H9 (cell line): ENCODE results near the gene PRR12. TPM values are rescaled to one million over a fixed set of nuclear protein-coding genes. Genes with fewer than 3 reads are reported as not detected.
A peak's percentile ranks its signal among the peaks of the same experiment; 100 is the strongest.

ENCODE experiments used
- DNase-seq: peaks from one replicate; pipeline ENCODE4 v3.0.0-alpha.2; 2017
- H2AFZ ChIP-seq: one replicate; pipeline ENCODE4 v1.6.1; 2013; ENCODE audit warnings: mild to moderate bottlenecking, low read length, control low read depth, moderate library complexity
- H2AK5ac ChIP-seq: 2 replicates; pipeline ENCODE4 v1.6.1; 2013; ENCODE audit warnings: low read length, control low read depth, mixed read lengths; ENCODE audit not compliant: insufficient read length
- H2BK120ac ChIP-seq: one replicate; pipeline ENCODE4 v1.6.1; 2013; ENCODE audit warnings: low read depth, mild to moderate bottlenecking, low read length, control low read depth, inconsistent platforms; ENCODE audit not compliant: poor library complexity, severe bottlenecking
- H2BK12ac ChIP-seq: 2 replicates; pipeline ENCODE4 v1.6.1; 2013; ENCODE audit warnings: low read length, control low read depth, mixed read lengths, low read depth; ENCODE audit not compliant: insufficient read length
- H2BK15ac ChIP-seq: 2 replicates; pipeline ENCODE4 v1.6.1; 2013; ENCODE audit warnings: low read depth, low read length, control low read depth
- H2BK20ac ChIP-seq: one replicate; pipeline ENCODE4 v1.6.1; 2013; ENCODE audit warnings: low read depth, mild to moderate bottlenecking, low read length, control low read depth, inconsistent platforms; ENCODE audit not compliant: poor library complexity, severe bottlenecking
- H2BK5ac ChIP-seq: 2 replicates; pipeline ENCODE4 v1.6.1; 2013; ENCODE audit warnings: low read length, control low read depth, mixed read lengths; ENCODE audit not compliant: insufficient read length
- H3K14ac ChIP-seq: 2 replicates; pipeline ENCODE4 v1.6.1; 2013; ENCODE audit warnings: low read length, control low read depth; ENCODE audit not compliant: insufficient read depth
- H3K18ac ChIP-seq: 2 replicates; pipeline ENCODE4 v1.6.1; 2013; ENCODE audit warnings: low read depth, mild to moderate bottlenecking, mixed read lengths, low read length, control low read depth; ENCODE audit not compliant: insufficient read length
- H3K23ac ChIP-seq: 2 replicates; pipeline ENCODE4 v1.6.1; 2013; ENCODE audit warnings: low read length, control low read depth, mixed read lengths, low read depth; ENCODE audit not compliant: insufficient read length
- H3K23me2 ChIP-seq: 2 replicates; pipeline ENCODE4 v1.6.1; 2013; ENCODE audit warnings: low read depth, mild to moderate bottlenecking, mixed read lengths, low read length, control low read depth; ENCODE audit not compliant: insufficient read length, poor library complexity, severe bottlenecking
- H3K27ac ChIP-seq: 2 replicates; pipeline ENCODE4 v1.5.1; 2013; ENCODE audit warnings: low read length, control low read depth, mixed read lengths, low read depth; ENCODE audit not compliant: insufficient read length
- H3K27me3 ChIP-seq: 2 replicates; pipeline ENCODE4 v1.6.1; 2013; ENCODE audit warnings: low read length, control low read depth, inconsistent platforms; ENCODE audit not compliant: insufficient read depth
- H3K4ac ChIP-seq: 2 replicates; pipeline ENCODE4 v1.6.1; 2013; ENCODE audit warnings: low read depth, mild to moderate bottlenecking, control low read depth, inconsistent platforms, low read length, moderate library complexity
- H3K4me1 ChIP-seq: 2 replicates; pipeline ENCODE4 v1.6.1; 2013; ENCODE audit warnings: low read length, control low read depth, inconsistent platforms; ENCODE audit not compliant: insufficient read depth
- H3K4me2 ChIP-seq: 2 replicates; pipeline ENCODE4 v1.6.1; 2013; ENCODE audit warnings: low read length, control low read depth, mixed read lengths; ENCODE audit not compliant: insufficient read length, insufficient read depth
- H3K56ac ChIP-seq: 2 replicates; pipeline ENCODE4 v1.6.1; 2013; ENCODE audit warnings: low read depth, mild to moderate bottlenecking, mixed read lengths, low read length, control low read depth; ENCODE audit not compliant: insufficient read length
- H3K79me1 ChIP-seq: 2 replicates; pipeline ENCODE4 v1.6.1; 2013; ENCODE audit warnings: low read depth, mild to moderate bottlenecking, moderate library complexity, low read length, control low read depth, inconsistent platforms; ENCODE audit not compliant: insufficient read depth, poor library complexity, severe bottlenecking
- H3K79me2 ChIP-seq: 2 replicates; pipeline ENCODE4 v1.6.1; 2013; ENCODE audit warnings: low read length, control low read depth, inconsistent platforms; ENCODE audit not compliant: insufficient read depth
- H3K9ac ChIP-seq: 2 replicates; pipeline ENCODE4 v1.6.1; 2013; ENCODE audit warnings: low read length, control low read depth, mixed read lengths; ENCODE audit not compliant: insufficient read length; ENCODE audit errors: extremely low read depth
- H3K9me3 ChIP-seq: one replicate; pipeline ENCODE4 v1.6.1; 2013; ENCODE audit warnings: low read depth, low read length, inconsistent platforms; ENCODE audit not compliant: control insufficient read depth
- H3T11ph ChIP-seq: one replicate; pipeline ENCODE4 v1.6.1; 2013; ENCODE audit warnings: mild to moderate bottlenecking, low read length, control low read depth, inconsistent platforms
- H4K20me1 ChIP-seq: one replicate; pipeline ENCODE4 v1.6.1; 2013; ENCODE audit not compliant: control insufficient read depth, insufficient read length, insufficient read depth
- H4K5ac ChIP-seq: 2 replicates; pipeline ENCODE4 v1.6.1; 2013; ENCODE audit warnings: low read depth, mild to moderate bottlenecking, mixed read lengths, low read length, control low read depth; ENCODE audit not compliant: insufficient read length
- H4K8ac ChIP-seq: replicated peaks from 2 replicates; pipeline ENCODE4 v1.6.1; 2013; ENCODE audit warnings: low read length, control low read depth, mixed read lengths, low read depth; ENCODE audit not compliant: insufficient read length
- H4K91ac ChIP-seq: 2 replicates; pipeline ENCODE4 v1.6.1; 2013; ENCODE audit warnings: low read depth, mild to moderate bottlenecking, moderate library complexity, mixed read lengths, low read length, control low read depth; ENCODE audit not compliant: insufficient read length
- H3K27ac Mint-ChIP-seq, 3 experiments: 2 replicates in 2 of 3; 3 replicates in 1 of 3; pipeline ENCODE4 v1.8.0; 2020 to 2021; ENCODE audit warnings: mixed read lengths in 3 of 3, mild to moderate bottlenecking in 1 of 3, moderate library complexity in 1 of 3
- H3K27me3 Mint-ChIP-seq: 2 replicates; pipeline ENCODE4 v1.8.0; 2021; ENCODE audit warnings: low read depth, mild to moderate bottlenecking, moderate library complexity, mixed read lengths
- H3K36me3 Mint-ChIP-seq, 3 experiments: 2 replicates in 2 of 3; 3 replicates in 1 of 3; pipeline ENCODE4 v1.8.0; 2020 to 2021; ENCODE audit warnings: low read depth in 3 of 3, mixed read lengths in 3 of 3; ENCODE audit not compliant: insufficient read depth in 1 of 3
- H3K4me1 Mint-ChIP-seq, 2 experiments: 2 replicates each; pipeline ENCODE4 v1.8.0; 2020; ENCODE audit warnings: mixed read lengths in 2 of 2
- H3K4me3 Mint-ChIP-seq, 2 experiments: 2 replicates in 1 of 2; 3 replicates in 1 of 2; pipeline ENCODE4 v1.8.0; 2020 to 2021; ENCODE audit warnings: mild to moderate bottlenecking in 2 of 2, mixed read lengths in 2 of 2, moderate library complexity in 1 of 2
- H3K9me3 Mint-ChIP-seq, 2 experiments: 2 replicates in 1 of 2; 3 replicates in 1 of 2; pipeline ENCODE4 v1.8.0; 2020; ENCODE audit warnings: mild to moderate bottlenecking in 2 of 2, mixed read lengths in 2 of 2, moderate library complexity in 1 of 2
- CTCF ChIP-seq: fragments of 200-600 bp; sonication (generic); conservative IDR thresholded peaks from 3 replicates; pipeline ENCODE4 v1.8.0; 2021; ENCODE audit warnings: antibody characterized with exemption, mild to moderate bottlenecking
- WGBS: extraction: QIAGEN DNeasy Blood & Tissue Kit; methylation state at CpG from one replicate; pipeline ENCODE4 v1.1.7; 2013; ENCODE audit warnings: missing lambda C conversion rate, low lambda C conversion rate, mixed read lengths; ENCODE audit not compliant: insufficient read length; ENCODE audit errors: extremely low coverage; 5-methylcytosine and 5-hydroxymethylcytosine counted together
- total RNA-seq: library from RNA; stranded (reverse); gene quantifications from 2 replicates; pipeline ENCODE4 v1.2.1, GENCODE V29; 2021

Gene PRR12
- total RNA-seq, 1 experiment from 2014 or later: 65.9 TPM

- peak overlapping the region; percentile 60 to 94 for H3K4me3 Mint-ChIP-seq
- no peak overlapping the region for H4K91ac ChIP-seq
- H3K79me1 ChIP-seq: peaks cover 10% of the 10 kb centered on the region
- peaks cover 62 to 75% of the 10 kb centered on the region in 2 experiments for H3K4me1 Mint-ChIP-seq
- H2BK120ac ChIP-seq: no peak overlapping the region
- no peak overlapping the region for H3T11ph ChIP-seq
- no peak overlapping the region for H3K23ac ChIP-seq
- H3K36me3 Mint-ChIP-seq: peaks cover 2 to 11% (median 4%) of the 10 kb centered on the region in 3 experiments; a peak in 5 of 7 replicates
- no peak overlapping the region for H2AK5ac ChIP-seq
- H3K56ac ChIP-seq: no peak overlapping the region
- H3K9me3 Mint-ChIP-seq: no peaks in the 10 kb centered on the region; a peak in 1 of 5 replicates
- H2BK15ac ChIP-seq: no peak overlapping the region
- no peak overlapping the region for H3K14ac ChIP-seq
- no peak overlapping the region for H2AFZ ChIP-seq
- no peak overlapping the region for H3K27ac ChIP-seq
- no peak overlapping the region for H4K8ac ChIP-seq
- H3K79me2 ChIP-seq: peaks cover 9% of the 10 kb centered on the region
- no peaks in the 10 kb centered on the region for H3K9me3 ChIP-seq
- H3K27me3 Mint-ChIP-seq: peaks cover 25% of the 10 kb centered on the region
- H2BK20ac ChIP-seq: no peak overlapping the region
- no peak for DNase-seq
- H2BK12ac ChIP-seq: no peak overlapping the region
- no peak overlapping the region for H3K9ac ChIP-seq
- H3K27me3 ChIP-seq: no peaks in the 10 kb centered on the region
- TF ChIP-seq CTCF: no peak
- H3K27ac Mint-ChIP-seq: peak overlapping the region in 2 of 3 experiments; percentile 36 to 87; a peak in 3 of 7 replicates
- no peak overlapping the region for H4K5ac ChIP-seq
- H3K4me2 ChIP-seq: peak overlapping the region; percentile 51
- no peak overlapping the region for H3K18ac ChIP-seq
- no CpG with 5 or more reads among the region's 31 CpGs for WGBS
- H4K20me1 ChIP-seq: no peaks in the 10 kb centered on the region
- H3K4ac ChIP-seq: no peak overlapping the region
- peaks cover 18% of the 10 kb centered on the region for H3K23me2 ChIP-seq
- H2BK5ac ChIP-seq: no peak overlapping the region
- H3K4me1 ChIP-seq: no peaks in the 10 kb centered on the region; the same call in 1 of the 2 replicates
Observed at GRCh38 chr19:49639401-49640112, 48.6 kb downstream of the PRR12 start.
